ENCODE data around the gene AASDH.

GRCh38 chr4:56326363-56326762 is 60.9 kb downstream of the AASDH start:
- no peak for TF ChIP-seq EZH2 (IDR thresholded peaks at IDR 0.05; ENCODE audit: low read depth)
- TF ChIP-seq CTCF (conservative IDR thresholded peaks at IDR 0.05): no peak
